ENCODE results near the gene GDF2. TPM values are rescaled to one million over a fixed set of nuclear protein-coding genes. Genes with fewer than 3 reads are reported as not detected.

GDF2 gene
- total and polyA plus RNA-seq, 10 of the 15 experiments (the other 5 are each of a cell fraction or from before 2014, with no cell fraction given) = not detected

GRCh38 chr10:47346581-47347302, 24.5 kb downstream of the GDF2 start (continued):
- no peak for TF ChIP-seq PRDM15 (CRISPR knock-in tag; IDR thresholded peaks at IDR 0.05)
- no peak for TF ChIP-seq JUND (IDR thresholded peaks at IDR 0.05; ENCODE audit: low read depth, low read length)
- TF ChIP-seq ATF2 (IDR thresholded peaks at IDR 0.05; ENCODE audit: low read length) = no peak
- no peak for TF ChIP-seq NR2C1 (IDR thresholded peaks at IDR 0.05)
- TF ChIP-seq SMAD5 (IDR thresholded peaks at IDR 0.05; ENCODE audit: low read depth) = no peak
- no peak for TF ChIP-seq KDM1A (IDR thresholded peaks at IDR 0.05; ENCODE audit: borderline replicate concordance)
- TF ChIP-seq MYC (IDR thresholded peaks at IDR 0.05; ENCODE audit: insufficient read depth, insufficient read length, insufficient replicate concordance, low read length, severe bottlenecking) = no peak
- no peak for TF ChIP-seq SKIL (IDR thresholded peaks at IDR 0.05; ENCODE audit: low read depth, poor library complexity, severe bottlenecking)
- TF ChIP-seq MYB (IDR thresholded peaks at IDR 0.05; ENCODE audit: borderline replicate concordance, low read depth, low read length) = no peak

All from GM12878 (cell line).